HUDEP-2 (cell line): ENCODE measurements around the gene ENKUR.
A peak's percentile ranks its signal among the peaks of the same experiment; 100 is the strongest.
"Not testable (repeated sequence)": the region's sequence is repeated elsewhere in the genome, so short reads cannot be mapped to it uniquely, and the experiment has no call there.

Source experiments
- DNase-seq, 76 experiments: peaks; one replicate each; lab custom pipeline; 2025; ENCODE audit not compliant: unreplicated experiment in 76 of 76; lab: John Stamatoyannopoulos, UW

ENKUR gene

DNA sequence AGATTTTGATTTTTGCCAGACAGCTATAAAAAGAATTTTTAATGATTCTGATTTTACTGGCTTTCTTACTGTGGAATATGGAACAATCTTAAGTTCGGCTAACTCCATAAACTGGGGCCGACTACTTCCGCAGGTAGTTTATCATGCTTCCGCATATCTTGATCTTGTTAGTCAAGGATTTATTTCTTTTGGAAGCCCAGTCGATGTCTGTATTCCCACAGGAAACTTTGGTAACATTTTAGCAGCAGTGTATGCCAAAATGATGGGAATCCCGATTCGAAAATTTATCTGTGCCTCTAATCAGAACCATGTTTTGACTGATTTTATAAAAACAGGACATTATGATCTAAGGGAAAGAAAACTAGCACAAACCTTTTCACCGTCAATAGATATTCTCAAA is 8.6 kb upstream of the ENKUR start:
- DNase-seq, result no peak

- DNase-seq, result no peak
Measured at GRCh38 chr10:25023278-25023677, 7.3 kb upstream of the ENKUR start.

GRCh38 chr10:25018703-25019102 is 2.7 kb upstream of the ENKUR start:
- DNase-seq, result no peak

DNA sequence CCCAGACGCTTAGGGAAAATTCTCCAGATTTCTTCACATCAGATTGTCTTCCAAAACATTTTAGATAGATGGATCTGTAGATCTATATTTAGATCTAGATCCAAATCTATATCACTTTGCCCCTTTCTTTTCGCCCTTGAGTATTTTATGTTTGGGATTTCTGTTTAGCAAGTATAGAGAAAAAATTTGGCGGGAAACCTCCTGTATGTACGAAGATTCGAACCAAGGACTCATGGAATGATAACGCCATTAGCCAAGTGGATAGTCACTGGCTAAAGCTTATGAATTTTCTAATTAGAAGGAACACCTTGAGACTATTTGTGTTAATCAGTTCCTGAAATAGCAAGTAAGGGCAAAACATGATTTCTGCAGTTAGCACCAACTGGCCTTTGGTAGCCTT is 1.7 kb upstream of the ENKUR start:
- no peak for DNase-seq

- DNase-seq, result peak in 19 of 76 experiments; percentile 3 to 55 (median 31)
Measured at GRCh38 chr10:25017154-25017590, 1.2 kb upstream of the ENKUR start.

DNA sequence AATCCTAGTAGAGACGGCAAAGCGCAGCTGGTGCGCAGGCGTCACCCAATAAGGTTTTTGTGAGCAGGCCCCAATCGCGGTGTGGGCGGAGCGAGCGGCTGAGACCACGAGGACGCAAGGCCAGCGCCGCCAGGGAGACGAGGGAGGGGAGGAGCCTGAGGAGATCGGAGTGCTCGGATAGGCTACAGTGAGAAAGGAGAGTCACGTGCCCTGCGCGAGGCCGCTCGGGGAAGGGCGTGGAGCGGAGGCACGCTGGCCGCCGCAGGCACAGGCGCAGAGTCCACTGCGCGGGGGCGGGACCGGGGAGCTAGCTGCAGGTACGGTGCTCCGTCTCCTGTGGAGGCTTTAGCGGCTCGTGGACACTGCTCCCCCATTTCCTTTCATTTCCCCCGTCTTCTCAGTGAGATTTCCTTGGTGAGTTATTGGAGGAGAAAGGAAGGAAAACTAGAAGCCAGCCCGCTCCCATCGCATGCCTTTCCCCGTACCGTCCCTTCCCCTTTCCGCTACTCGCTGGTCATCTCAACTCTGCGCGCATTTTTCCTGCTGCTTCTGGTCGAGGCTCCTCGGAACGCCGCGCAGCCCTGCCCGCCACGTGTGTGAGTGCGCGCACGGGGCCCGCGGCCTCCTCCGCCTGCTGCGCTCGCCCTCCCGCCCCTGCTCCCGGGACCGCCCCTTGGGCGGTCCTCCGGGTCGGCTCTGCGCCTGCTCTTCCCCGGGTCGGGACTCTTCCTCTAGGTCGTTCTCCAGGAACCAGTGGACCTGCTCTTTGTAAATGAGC is 607 bp upstream of the ENKUR start, which contains the start of gene THNSL1:
Gene THNSL1 (plus strand): TSS at position 237 of the 778 bp plus-strand sequence. CDS start 6,612 bp downstream, outside the sequence.
- DNase-seq, result peak; percentile 46 to 99 (median 97)

GRCh38 chr10:25014579-25014978 is 1.4 kb downstream of the ENKUR start:
- no peak for DNase-seq

DNA sequence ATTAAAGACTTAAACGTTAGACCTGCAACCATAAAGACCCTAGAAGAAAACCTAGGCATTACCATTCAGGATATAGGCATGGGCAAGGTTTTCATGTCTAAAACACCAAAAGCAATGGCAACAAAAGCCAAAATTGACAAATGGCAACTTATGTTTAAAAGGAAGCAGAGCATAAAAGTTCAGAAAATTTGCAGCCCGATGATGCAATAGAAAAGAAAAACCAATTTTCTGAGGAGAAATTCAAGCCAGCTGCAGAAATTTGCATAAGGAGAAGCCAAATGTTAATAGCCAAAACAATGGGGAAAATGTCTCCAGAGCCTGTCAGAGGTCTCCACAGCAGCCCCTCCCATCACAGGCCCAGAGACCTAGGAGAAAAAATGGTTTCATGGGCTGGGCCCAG is 4.4 kb downstream of the ENKUR start:
- DNase-seq, result not testable (repeated sequence)

GRCh38 chr10:24998044-24998443 is 17.9 kb downstream of the ENKUR start:
- no peak for DNase-seq

DNA sequence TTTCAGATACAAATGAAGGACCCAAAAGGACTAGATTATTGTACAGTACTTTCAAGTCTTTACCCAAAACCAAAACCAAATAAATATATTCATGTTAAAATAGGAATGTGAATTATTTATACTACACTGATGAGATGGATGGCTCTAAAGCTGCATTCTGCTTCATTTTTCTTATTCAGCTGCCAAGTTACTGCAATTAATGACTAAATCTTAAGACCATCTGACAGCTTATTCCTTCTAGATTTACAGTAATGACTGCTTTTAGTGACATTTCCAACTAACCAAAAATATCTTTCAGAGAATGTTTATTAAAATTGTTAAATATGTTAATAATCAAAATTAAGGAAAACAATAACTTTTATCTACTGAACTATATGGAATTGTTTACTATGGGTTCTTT is 20.9 kb downstream of the ENKUR start:
- no peak for DNase-seq

- DNase-seq, result no peak
Measured at GRCh38 chr10:24993237-24993958, 22.6 kb downstream of the ENKUR start.

- DNase-seq, result no peak
Measured at GRCh38 chr10:24992512-24993133, 23.3 kb downstream of the ENKUR start.

DNA sequence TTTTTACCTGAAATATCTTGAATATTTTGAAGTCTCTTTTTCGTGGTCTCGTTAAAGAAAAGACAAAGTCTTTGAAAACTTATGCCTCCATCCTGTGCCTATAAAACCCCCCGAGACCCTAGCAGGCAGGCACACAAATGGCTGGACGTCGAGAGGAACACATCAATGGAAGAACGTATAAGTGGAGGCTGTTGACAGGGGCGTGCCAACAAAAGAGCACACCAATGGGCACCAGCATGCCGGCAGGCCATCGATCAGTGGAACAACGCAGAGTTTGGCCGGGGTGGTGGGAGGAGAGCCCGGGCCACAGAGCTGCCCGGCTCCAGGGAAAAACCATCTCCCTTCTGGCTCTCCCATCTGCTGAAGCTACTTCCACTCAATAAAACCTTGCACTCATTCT is 24.7 kb downstream of the ENKUR start:
- DNase-seq, result no peak

DNA sequence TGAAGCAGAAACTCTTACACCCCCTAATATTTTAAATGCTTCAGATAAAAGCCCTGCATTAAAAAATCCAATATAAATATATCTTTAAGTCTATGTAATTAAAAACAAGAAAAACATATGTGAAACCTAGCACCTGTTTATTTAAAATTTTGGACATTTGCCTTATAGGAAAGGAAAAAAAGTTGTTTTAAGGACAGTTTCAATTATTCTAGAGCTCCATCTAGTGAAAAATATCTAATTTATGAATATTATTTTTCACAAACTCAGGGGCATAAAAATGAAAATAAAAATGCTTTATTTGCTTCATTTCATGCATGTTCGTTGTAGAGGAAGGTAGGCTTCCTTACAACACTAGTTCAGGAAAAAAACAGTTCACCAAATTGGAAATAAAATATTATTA is 26.1 kb downstream of the ENKUR start:
- DNase-seq, result no peak

- DNase-seq, result peak in 5 of 76 experiments; percentile 1 to 13 (median 4)
Measured at GRCh38 chr10:24988831-24989640, 26.9 kb downstream of the ENKUR start.

DNA sequence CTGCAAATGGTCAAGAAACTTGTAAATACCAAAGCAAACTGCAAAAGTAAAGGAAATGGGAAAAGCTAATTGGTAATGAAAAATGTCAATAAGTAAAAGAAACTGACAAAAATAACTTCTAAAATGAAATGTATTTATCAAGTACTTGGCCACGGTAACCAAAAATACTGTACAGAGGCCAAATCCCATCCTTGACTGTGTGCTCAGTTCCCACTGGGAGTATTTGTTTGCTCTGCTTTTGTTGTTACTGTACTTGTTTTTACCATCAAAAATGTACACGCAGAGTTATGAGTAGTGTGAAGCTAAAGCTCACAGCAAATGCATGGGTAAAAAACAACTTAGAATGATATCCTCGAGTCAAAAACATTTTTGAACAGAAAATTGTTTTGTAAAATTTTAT is 31.1 kb downstream of the ENKUR start:
- DNase-seq, result no peak

GRCh38 chr10:24983946-24984345 is 32.0 kb downstream of the ENKUR start:
- no peak for DNase-seq

GRCh38 chr10:24983130-24983529 is 32.8 kb downstream of the ENKUR start:
- no peak for DNase-seq

DNA sequence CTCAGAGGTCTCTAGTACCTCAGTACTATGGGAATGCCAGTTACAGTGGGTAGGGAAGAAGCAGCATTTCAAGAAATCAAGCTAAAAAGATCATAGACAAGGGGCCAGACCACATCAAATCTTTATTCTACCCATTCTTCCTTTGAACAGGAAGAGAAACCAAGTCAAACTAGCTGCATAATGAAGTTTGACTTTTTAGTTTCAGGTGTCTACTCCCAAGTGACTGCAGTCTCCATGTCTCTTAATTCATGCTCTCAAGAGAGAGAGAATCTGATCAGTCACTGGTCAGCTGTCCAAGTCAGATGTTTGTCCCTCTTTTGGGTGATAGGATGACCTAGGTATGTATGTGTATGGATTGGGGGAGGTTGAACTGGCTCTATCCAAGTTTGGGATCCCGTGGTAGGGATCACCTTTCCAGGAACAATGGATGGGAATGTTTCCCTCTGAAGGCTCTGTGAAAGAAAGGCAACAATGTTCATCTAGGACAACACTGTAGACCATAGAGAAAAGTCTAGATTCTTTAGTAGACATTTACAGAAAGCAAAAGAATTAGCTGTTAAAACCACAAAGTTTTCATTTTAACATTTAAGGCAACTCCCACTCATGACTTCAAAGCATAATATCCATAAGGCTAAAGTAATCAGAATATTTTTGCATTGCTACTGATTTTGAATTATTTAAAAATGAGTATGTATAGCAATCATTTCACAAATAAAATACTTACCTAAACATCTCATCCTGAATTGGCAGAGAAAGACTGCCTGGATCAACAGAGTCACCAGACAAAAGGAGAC is 33.4 kb downstream of the ENKUR start:
- DNase-seq, result no peak

- no peak for DNase-seq
Measured at GRCh38 chr10:24981161-24981710, 34.7 kb downstream of the ENKUR start.
